SW480 (cell line): ENCODE data around the gene SLCO2A1.
"Not testable (repeated sequence)": the region's sequence is repeated elsewhere in the genome, so short reads cannot be mapped to it uniquely, and the experiment has no call there.

Experiments
- DNase-seq: peaks from one replicate; pipeline ENCODE4 v3.0.0-alpha.2; 2016; ENCODE audit warnings: low spot score

Gene SLCO2A1

DNA sequence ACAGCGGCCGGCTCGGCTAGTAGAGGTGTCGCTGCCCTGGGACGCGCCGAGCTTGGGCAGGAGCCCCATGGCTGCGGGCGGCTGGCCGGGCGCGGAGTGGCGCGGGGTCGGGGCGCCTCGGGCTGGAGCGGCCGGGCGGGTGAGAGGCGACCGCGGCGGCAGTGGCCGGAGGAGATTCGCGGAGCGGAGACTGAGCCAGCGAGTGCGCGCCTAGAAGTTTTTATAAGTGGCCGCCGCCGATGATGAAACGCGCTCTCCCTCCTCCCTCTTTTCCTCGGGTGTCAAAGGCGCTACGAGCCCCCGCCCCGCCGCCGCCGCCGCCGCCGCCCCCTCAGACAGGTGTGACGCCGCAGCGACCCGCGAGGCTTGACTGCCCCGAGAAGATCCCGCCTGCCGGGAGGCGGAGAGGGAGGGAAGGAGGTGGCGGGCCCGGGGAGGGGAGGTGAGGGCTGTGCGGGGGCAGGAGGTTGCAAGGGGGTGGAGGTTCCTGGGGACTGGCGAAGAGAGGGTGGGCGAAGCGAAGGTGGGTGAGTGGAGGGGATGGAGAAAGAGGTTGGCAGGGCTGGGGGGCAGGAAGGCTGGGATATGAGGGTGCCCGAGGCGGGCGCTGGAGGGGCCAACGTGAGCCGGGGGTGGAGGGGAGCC is at the start of gene SLCO2A1:
Gene SLCO2A1, minus strand, starts transcription at position 192 of the 645 bp plus-strand sequence. Its CDS starts 123 bp downstream, at position 69.
- no peak for DNase-seq

DNA sequence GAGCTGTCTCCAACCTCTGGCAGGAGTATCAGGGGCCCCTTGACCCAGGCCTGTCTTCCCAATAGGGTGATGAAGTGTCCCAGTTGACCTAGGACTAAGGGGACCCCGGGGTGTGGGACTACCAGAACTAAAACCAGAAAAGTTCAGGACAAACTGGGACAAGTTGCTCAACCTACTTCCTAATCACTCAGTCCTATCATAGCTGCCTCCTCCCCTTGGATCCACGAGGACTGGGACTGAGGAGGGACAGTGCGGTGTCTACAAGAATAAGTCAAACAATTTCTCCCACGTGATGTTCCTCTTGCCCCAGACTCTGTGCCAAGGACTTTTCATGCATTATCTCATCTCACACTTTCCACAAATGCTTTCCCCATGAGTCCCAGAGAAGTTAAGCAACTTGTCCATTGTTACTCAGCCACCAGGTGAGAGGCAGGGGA is 49.4 kb upstream of the SLCO2A1 start:
- DNase-seq = no peak

DNA sequence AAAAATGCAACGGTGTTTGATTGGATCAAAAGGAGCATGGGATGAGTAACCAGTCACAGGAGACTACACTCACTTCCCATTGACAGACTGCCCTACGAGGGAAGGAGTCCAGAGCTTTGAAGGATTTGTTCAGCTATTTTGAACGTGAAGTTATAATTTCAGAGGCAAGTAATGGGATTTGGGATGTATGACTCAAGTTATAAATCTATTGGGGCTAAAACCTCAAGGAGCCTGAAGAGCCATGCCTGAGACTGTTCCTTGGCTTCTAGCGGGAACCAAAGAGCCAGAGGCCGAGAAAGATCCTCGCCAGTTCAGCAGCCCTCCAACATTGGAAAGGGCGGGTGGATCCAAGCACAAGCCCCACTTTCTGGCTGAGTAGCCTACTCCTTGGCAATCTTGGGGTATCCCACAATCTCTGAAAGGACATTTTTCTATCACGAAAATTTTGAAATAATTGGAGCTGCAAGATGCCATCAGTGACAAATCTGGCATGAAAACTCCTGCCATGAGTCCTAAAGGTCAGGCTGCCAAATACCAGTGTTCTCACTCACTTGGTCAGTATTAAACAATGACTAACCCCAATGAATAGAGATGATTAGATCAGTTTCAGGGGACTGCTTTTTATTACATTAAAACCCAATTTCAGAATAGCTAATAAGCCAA is 48.6 kb upstream of the SLCO2A1 start:
- no peak for DNase-seq

DNA sequence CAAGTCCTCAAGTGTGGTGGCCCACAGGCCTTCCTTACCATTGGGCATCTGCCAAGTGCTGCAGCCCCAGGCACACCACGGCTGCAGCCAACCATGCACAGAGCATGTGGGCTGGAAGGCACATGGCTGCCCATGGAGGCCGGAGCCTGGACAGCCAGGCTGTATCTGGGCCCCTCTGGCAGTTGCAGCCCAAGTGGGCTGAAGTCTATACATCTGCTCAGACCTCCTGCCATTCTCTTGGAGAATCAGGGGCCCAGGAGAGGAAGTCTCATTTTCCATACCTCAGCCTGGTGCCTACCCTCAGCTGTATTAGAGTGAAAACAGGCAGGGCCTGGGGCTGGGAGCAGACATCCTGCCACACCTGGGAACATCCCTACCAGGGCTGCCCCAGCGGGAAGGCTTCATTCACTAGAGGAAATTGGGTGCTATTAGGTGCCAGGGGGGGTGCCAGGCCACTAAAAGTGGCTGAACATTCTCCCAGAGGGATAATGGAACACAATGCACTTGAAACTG is 48.0 kb upstream of the SLCO2A1 start:
- DNase-seq = no peak

DNA sequence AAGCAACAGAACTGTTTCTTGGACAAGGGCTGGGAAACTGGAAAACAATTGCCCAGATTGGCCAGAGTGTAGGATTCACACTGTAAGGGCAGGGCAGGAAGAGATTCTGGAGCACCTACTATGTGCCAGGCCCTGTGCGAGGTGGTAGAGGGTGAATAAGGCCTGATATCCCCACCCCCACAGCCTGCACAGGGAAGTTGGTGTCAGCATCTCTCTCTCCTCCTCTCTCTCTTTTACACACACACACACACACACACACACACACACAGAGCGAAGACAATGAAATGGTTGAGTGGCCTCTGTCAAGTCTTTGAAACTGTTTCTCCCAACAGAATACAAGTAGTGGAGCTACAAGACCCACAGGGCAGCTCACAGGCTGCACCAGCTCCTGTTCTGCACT is 47.1 kb upstream of the SLCO2A1 start:
- DNase-seq = no peak

DNA sequence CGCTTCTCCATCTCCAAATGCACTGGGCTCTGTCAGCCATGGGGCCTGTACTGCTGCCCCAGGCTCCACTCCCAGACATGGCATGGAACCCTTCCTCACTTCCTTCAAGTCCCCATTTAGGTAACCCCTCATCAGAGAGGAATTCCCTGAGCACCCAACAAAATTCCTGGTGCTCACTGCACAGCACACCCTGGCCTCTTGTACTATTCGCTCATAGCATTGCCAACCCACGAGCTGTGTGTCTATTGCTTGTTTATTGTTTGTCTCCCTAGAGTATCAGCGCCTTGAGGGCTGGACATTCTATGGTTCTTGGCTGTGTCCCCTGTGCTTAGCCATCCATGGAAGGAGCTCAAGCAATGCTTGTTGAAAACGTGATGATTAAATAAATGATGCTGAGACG is 46.1 kb upstream of the SLCO2A1 start:
- no peak for DNase-seq

DNA sequence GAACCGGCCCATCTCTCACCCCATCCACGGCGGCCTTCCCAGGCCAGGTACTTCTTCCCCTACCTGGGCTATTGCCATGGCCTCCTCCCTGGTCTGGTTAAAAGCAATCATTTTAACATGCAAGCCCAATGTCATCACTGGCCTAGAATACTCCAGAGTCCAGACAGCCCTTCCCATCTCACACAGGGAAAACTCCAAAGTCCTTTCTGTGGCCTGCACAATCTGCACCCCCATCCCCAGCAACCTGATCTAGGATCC is 45.8 kb upstream of the SLCO2A1 start:
- no peak for DNase-seq

DNA sequence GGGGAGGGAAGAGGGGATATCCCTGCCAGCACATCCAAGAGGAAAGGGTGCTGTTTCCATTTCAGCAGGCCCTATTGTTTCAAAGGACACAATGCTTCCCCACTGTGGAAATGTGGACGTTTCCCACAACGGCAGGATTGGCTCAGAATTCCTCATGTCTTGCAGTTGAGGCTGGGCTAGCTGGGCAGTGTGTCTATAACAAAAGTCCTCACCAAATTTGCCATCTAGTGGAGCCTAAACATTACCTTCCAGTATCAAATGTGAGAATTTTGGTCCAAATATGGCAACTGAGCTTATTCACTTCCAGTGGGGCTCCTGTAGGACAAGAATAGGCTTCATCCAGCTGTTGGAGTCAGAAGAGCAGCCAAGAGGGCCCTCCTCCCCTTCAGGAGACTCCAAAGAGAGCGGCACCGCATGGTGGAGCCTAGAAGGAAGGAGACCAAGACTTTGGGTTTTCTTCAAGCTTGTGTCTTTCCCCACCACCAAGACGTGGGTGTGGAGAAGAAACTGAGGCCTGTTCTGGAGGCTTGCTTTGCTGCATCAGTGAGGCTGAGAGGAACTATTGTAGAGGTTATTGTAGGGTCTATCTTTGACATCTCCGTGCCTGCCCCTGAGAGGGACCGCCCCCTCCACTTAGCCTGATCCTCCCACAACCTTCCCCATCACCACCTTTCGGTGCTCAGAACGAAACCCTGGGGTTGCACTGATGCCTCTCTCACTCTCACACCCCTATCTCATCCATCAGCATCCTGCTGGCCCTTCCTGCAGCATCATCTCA is 45.3 kb upstream of the SLCO2A1 start:
- DNase-seq = no peak

DNA sequence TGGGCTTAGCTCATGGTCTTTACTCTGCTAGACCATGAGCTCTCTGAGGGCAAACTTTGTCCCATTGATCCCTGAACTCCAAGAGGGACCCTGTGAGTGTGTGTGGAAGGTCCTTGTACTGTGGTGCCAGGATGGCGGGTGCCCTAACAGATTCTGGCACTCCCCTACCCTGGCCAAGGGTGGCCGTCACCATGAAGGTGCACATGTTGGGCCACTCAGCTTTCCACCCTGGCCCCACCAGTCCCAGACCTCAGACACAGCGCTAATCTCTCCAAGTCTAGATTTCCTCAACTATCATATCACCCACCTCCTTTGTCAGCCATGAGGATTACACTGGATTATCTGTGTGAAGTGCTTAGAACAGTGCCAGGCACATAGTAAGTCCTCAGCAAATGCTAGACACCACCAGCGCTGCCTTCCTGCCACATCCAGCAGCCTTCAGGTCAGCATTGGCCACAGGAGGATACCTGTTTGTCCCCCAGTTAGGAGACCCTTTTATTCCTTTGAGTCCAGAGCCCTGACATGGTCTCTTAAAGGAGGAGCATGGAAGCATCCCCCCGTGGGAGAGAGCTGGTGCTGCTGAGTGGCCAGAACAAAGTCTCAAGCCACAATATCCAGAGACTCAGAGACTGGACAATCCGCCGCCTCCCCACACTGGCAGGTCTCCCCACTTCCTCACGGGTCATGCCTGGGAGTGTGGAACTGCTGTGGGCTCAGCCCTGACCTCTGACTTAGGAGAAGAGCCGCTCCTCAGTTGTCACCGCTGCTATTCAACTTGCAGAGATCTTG is 44.5 kb upstream of the SLCO2A1 start:
- no peak for DNase-seq

DNA sequence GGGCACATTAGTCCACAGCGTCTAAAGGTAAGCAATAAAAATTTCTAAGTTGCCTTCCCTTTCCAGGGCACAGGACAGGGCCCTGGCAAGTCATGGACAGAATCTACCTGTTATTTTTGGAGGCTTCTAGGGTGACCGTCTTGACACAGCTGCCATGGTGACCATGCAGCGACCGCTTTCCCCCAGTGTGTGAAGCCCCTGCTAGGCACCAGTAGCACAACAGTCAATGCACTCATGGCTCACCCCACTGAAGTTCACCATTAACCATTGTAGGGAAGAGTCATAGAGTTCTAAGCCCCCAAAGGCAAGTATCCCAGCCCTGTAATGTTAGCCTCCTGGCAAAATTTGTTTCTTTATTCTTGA is 43.8 kb upstream of the SLCO2A1 start:
- DNase-seq = no peak

DNA sequence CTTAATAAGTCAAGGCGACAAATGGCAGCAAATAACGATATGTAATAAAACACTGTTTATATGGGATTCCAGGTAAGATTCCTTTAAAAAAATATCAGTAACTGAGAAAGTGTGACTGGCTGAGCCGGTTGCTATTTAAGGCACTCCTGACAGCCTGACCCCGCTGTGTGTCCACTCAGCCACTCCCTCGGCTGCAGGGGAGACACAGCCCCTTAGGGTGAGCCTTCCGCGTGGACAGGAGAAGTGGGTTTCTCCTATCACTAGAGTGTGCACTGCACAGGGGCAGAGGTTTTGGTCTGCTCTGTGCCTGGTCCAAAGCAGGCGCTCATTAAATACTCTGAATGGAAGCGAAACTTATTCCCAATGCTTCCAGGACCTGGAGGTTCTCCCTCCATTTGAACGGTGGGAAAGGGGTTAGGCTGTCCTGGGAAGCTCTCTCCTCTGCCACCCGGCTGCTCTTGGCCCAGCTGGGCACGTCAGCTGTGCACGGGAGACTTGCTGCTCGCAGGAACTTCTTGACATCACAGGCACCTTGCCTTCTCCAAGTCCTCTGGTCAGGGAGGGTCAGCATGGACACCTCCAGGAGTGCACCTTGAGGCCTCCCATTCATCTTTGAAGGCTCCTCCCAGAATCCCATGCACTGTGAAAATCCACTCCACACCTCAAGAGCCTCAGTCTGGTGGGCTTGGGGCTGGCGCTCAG is 43.3 kb upstream of the SLCO2A1 start:
- no peak for DNase-seq

DNA sequence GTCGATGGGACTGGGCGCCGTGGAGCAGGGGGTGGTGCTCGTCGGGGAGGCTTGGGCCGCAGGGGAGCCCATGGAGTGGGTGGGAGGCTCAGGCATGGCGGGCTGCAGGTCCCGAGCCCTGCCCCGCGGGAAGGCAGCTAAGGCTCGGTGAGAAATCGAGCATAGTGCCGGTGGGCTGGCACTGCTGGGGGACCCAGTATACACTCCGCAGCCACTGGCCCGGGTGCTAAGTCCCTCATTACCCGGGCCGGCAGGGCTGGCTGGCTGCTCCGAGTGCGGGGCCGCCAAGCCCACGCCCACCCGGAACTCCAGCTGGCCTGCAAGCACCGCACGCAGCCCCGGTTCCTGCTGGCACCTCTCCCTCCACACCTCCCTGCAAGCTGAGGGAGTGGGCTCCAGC is 40.6 kb upstream of the SLCO2A1 start:
- DNase-seq = not testable (repeated sequence)

DNA sequence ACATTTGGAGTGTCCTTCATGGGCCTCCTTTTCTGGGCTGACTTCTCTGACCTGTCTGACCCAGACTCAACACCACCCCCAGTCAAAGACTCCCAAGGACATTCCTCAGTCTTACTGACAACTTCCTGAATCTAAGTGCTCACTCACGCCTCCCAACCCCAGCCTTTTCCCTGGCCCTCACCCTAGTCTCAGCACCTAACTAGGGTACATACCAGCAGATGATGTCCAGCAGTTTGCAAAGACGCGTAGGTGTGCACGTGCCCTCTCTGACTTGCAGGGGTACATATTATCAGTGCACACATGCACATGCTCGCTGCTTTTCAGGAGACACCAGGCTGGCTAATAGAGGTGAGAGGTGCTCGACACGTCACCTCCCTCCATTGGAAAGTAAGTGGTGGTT is 38.7 kb upstream of the SLCO2A1 start:
- DNase-seq = no peak

DNA sequence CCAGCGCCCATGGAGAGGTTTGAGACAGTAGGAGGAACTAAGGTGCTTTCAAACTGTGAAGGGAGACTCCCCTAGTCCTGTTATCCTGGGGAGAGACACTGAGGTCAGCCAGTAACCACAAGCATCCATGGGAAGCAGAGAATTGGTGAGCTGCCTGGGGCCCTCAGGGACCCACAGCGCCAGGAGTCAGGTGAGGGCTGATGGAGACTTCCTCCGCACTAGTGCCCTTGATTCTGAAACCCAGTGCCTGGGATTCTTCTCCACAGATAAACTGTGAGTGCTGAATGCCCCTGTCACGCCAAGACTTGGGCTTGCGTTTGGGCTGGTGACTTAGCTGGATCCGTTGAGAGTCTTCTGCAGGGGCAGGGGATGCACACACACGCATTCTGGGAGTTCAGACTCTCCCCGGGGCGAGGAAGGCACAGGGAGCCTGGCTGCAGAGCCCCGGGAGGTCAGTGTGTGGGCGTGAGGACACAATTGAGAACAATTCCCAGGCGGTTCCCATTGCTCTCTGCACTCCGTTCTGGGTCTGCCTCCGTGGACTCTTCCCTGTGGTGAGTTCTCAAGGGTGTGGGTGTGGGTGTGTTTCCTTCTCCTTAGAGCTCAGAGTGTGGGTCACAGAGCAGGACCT is 37.9 kb upstream of the SLCO2A1 start:
- DNase-seq = no peak

DNA sequence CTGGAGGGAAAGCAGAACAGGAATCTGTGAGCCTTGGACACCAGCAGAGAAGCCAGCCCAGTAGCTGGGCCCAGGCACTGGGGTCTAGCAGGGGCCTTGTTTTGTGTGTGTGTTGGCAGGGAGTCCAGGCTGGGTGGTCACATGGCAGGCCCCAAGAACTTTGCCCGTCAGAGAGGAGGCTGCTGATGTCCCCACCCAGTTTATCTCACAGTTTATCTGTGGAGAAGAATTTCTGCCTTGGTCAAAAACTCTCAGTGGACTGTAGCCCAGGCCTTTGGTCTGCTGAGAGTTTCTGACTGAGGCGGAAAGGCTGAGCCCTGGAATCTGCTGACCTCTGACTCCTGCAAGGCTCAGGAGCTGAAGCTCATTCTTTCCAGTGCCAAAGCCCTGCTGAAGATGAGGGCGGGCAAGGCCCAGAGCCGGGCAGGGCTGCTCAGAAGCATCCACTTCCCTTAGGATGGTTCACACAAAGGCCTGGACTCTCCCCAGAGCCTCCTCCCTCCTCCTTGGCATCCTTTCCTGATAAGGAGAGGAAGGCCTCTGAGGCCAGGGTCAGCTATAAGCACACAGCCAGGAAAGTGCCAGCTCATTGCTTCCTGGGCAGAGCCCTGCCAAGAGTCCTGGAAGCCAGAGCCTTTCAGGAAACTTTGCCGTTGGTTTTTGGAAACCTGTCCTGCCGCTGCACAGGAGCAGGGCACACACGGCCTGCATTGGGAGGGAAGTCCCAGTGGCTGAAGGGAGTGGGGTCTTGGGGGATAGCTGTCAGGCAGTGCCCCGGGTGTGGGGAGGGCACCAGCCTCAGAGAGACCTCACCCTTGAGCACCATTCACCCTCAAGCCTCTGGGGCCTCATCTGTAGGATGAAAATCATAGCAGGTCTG is 37.2 kb upstream of the SLCO2A1 start:
- DNase-seq = no peak

DNA sequence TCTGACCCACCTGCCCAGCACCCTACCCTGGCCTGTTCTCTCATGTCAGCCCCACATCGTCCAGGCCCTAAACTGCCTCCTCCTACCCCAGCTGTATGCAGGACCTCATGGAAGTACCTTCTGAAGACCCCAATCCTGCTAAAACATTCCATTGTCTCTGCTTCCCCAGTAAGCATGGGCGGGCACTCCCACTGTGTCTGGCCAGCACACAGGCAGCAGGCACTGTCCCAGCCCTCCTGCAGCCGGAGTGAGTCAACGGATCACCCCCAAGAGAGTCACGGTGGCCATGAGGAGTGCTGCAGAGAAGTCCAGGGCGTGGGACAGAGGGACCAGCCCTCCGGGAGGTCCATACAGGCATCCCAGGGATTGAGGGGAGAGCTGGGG is 36.4 kb upstream of the SLCO2A1 start:
- no peak for DNase-seq

DNA sequence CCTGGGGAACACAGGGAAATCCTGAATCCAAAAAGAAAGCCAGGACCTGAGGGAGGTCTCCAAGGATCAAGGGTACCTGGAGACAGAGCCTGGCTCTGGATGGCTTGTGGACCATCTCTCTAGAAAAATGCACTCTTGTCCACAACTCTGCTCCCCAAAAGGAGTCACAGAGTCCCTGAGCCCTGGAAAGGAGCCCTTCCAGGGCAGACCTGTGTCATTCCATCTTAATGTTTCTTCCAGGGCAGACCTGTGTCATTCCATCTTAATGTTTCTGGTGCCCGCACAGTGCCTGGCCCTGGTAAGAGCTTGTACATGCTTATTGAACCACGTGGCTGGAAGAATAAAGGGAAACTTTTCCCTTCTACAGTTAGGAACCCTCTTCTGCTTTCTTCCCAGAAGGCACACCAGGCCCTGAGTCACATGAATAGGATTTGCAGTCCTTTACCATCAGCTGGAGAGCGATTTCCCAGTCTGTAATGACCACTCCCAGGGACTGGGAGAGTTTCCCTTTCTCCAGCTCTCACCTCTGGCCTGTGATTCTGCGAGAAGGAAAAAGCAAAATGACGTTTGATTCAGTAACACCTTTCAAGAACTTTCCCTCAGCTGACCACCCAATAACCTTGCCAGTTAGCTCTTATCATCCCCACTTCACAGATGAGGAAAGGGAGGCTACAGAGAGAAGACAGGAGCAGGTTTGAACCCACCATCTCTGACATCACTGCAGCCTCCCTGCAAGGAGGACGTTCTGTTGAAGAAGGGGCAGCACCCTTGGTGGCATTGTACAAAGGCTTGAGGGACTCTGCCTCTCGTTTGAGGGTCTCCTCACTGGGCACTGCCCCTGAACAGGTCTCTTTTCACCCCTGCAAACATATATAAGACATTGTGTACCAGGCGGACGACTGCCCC is 35.8 kb upstream of the SLCO2A1 start:
- DNase-seq = no peak

DNA sequence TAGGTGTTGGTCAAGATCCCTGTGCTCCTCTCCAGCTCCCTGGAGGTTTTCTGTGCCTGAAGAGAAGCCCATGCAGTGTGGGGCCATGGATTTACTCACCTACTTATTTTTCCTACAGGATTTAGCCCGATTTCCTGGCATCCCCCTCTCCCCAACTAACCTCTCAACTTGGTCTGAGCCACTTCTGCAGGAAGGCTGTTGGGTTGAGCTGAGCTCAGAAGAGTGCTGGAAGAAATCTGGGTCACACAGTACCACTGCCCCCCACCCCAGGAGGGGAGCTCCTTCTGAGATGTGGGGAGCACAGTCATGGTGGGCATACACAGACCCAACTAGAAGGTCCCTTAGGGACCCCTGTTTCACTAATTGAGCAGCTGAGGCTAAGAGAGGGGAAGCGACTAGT is 34.4 kb upstream of the SLCO2A1 start:
- DNase-seq = no peak

DNA sequence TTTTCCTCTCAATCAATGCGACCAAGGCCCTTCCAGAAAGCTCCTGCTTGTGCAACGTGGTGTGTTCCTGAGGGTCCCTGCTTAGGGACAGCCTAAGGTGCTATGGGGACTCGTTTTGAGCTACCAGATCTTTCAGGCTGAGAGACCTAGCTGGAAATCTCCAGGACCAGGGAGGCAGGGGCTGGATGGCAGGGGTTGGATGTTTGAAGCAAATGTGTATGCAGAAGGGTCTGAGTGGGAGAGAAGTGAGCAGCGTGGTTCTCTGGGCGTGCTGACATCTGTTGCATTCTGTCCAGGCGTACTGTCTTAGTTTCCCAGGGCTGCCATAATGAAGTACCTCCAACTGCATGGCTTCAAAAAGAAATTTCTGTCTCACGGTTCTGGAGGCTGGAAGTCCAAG is 31.7 kb upstream of the SLCO2A1 start:
- DNase-seq = no peak
